ENCODE measurements around the gene OR6F1.
"Not testable (repeated sequence)": the region's sequence is repeated elsewhere in the genome, so short reads cannot be mapped to it uniquely, and the experiment has no call there.

Gene OR6F1

DNA sequence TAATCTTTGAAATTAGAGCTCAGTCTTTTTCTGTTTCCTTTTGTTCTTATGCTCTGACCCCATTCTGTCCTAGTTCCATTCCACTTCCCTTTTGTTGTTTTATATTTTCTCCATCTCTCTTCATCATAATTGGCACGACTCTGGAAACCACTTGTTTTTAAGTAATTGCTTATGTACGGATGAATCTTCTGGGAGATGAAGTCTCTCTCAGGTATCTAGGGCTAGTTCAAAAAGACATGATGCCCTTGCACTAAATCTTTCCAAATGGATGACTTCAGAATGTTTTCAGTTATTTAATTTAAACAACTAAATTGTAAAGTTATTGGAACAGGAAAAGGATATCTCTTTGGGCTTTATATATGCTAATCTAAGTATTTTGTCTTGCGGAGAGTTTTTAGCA lies at the start of gene OR6F1:
Gene OR6F1 (minus strand): TSS at position 101 of the 400 bp plus-strand sequence. CDS start 3,891 bp downstream, outside the sequence.
- no peak for DNase-seq

DNA sequence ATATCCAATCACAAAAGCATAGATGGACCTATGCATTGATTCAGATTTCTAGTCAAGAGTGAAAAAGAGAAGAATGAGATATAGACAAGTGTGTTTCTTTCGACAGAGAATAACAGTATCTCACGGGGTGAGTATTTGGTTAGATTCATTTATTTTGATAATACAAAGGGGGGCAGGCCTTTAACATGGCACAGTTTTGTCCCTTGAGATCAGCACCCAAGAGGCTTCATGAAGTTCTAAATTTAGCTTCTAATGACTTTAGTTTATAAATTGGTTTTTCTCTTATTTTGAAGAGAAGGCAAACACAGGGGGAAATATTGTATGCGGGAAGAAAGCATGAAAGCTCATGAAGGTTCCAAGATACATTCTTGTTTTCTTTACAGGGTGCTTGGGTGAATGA lies 44.0 kb upstream of the OR6F1 start, which contains the start of gene OR1C1:
Gene OR1C1 (minus strand): TSS at position 101 of the 400 bp plus-strand sequence. CDS start 2,150 bp downstream, outside the sequence.
- DNase-seq, result no peak

DNA sequence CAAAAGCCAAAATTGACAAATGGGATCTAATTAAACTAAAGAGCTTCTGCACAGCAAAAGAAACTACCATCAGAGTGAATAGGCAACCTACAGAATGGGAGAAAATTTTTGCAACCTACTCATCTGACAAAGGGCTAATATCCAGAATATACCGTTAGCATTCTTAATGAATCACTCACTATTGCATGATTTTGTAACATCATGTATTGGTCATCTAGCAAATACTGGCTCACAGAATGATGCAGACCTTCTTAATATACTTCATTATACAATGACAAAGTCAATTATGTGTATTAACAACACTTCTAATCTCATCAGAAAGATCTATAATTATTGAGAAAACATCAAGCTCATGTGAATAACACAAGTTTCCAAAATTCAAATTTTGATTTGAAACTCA lies 37.9 kb upstream of the OR6F1 start:
- DNase-seq, result not testable (repeated sequence)

DNA sequence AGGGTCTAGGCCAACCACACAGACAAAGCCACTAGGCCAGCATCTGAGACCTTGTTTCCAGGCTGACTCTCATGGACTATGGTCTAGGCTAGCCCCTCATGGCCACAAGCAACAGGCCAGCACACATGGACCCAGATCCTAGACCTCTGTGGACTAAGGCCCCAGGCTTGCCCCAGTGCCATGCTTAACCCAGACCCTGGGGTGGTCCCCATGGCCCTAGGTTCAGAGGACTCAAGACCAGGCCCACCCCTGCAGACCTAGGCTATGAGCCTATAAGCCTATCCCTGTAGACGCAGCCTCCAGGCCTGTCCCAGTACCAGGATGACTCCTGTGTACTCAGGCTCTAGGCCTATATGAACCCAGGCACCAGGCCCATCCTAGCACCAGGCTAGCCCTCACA lies 33.4 kb upstream of the OR6F1 start:
- no peak for DNase-seq

DNA sequence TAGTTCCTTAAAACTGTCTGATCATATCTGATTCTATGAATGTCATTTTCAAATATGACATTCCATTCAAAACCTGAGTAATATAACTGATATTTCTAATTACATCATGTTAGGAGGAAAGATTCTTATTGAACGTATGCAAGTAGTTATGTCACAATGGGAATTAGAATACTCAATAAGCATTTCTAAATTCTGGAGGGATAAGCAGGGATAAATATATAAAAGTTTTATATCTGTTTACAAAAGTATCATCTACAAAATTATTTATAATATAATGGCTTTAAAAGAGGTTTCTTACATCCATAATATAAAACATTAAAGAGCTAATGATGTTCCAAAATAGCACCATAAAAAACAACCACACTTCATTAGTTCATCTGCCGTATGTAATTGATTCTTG lies 31.6 kb upstream of the OR6F1 start, which contains the start of gene OR14A2:
Gene OR14A2 (minus strand): TSS at position 101 of the 400 bp plus-strand sequence.
- DNase-seq, result no peak

DNA sequence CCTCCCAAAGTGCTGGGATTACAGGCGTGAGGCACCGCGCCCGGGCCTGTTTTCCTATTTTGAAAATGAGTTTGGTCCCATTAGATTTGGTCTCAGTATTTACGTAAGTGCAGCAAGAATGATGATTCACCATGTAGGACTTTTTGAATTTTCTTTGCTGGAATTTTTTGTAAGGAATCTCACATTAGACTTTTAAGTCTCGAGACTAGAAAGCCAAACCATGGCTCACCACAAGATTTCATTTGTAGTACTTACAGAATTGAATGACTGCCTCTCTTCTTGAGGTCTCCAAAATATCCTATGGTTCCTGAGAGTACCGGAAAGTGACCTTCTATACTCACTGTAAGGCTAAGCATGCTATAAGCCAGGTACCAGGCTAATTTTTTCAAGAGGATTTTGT lies 31.2 kb upstream of the OR6F1 start:
- no peak for DNase-seq

DNA sequence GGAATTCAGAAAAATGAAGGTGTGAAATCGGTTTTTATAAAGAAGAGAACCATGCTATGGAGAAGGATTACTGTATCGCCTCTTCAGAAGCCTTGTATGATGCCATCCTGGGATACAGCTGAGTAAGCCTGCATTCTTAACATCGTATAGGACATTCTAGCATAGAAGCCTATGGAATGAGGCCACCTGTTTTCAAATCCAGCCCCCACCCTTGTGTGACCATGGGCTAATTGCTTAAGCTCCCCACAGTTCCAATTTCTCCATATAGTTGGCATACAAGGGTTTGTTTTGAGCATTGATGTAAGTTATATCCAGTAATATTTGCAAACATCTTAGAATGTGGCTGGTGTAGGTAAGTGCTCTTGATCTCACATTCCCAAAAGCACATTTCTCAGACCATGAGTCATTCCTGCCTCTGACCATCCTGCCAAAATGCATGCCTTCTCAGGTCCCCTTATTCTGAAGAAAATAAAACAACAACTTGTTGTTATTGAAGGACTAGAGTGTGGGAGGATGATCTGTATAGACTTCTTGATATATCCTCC lies 30.0 kb upstream of the OR6F1 start:
- DNase-seq, result no peak

DNA sequence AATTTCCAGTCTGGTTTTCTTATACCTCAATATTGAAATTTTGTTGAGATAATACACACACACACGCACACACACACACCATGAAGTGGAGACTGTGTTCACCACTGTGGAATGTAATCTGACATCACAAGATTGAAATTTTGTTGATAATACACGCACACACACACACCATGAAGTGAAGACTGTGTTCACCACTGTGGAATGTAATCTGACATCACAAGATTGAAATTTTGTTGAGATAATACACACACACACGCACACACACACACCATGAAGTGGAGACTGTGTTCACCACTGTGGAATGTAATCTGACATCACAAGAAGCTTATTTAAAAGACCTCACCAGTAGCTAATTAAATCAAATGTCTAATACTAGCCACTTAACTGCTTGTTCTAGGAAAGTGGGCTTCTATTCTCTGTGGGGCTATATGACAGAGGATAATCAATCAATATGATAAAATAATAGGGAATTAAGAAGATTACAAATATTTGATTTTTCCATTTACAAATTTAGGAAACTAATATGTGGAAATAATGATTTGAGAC lies 25.8 kb upstream of the OR6F1 start:
- DNase-seq, result not testable (repeated sequence)

DNA sequence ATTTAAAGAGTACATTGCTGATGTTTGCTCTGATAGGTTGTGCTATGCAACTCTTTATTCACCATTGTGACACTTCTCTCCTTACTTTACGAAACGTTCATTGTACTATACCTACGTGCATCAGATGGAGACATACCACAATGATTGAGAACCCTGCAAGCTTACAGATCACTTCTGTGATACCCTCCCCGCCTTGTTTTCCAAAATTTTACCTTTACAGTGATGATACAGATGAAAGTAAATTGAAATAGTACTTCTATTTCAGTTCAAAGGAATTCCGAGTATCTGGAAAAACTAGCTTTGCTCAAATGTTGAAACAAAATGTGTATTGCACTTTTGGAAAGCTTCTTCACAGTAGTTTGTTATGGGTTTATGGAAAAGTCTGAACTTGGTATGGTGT lies 25.3 kb upstream of the OR6F1 start:
- no peak for DNase-seq

DNA sequence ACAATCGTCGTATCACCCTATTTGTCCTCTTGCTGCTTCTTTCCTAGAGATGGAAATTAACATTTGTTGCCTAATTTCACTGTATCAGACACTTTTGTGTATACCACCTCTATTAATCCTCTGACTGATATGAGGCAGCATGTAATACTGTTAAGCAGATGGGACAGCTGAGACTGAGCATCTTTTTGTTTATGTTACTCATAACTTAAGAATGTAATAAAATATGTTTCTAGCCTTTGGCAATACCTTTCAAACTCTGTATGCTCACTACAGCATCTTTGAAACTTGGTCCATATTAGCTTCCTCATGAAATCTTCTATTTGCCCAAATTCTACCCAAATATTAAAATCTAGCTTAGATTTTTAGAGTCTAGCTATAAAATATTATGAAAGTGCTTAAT lies 24.3 kb upstream of the OR6F1 start:
- no peak for DNase-seq

DNA sequence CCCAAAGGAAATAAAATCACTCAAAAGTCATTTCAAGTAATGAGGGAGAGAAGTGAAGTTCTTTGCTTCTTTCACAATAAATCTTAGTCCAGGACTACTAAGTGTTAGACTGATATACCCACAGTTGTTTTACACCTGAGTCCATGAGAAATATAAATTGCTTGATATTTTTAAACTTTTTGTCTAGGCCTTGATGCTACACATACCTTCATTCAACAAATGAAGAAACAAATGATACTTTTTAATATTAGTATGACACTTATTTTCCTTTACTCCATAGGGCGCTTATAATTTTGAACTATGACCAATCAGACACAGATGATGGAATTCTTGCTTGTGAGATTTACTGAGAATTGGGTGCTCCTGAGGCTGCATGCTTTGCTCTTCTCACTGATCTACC lies 21.9 kb upstream of the OR6F1 start, which contains the start of gene OR14K1:
Gene OR14K1 (plus strand): TSS at position 301 of the 400 bp plus-strand sequence. CDS start 0 bp downstream, at position 301.
- no peak for DNase-seq

DNA sequence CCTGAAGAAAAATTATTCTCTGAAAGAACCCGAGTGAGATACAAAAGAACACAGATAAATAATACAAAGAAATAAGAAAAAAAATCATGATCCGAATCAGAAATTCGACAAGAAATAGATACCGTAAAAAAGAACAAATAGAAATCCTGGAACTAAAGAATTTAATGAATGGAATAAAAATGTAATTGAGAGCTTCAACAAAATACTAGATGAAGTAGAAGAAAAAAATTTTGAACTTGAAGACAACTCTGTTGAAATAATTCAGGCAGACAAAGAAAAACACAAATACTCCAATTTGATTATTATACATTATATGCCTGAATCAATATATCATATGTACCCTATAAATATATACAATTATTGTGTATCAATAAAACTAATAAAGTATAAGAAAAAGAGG lies 4.8 kb upstream of the OR6F1 start:
- no peak for DNase-seq

DNA sequence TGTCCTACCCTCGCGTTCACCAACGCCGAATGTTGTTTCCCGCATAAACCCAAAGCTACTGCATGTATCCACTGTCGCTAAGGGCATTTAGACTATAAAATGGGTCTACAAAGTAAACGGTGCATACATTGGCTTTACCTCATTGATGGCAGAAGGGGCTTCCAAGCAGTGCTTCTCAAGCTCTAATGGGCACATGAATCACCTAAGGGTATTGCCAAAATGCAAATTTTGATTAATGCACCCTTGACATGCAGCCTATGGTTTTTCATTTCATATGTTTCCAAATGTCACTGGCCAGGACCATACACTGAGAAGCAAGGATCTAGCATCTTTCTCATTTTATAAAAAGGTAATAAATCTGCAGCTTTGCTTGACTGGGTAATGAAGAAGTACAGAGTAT lies 2.7 kb downstream of the OR6F1 start:
- DNase-seq, result no peak

DNA sequence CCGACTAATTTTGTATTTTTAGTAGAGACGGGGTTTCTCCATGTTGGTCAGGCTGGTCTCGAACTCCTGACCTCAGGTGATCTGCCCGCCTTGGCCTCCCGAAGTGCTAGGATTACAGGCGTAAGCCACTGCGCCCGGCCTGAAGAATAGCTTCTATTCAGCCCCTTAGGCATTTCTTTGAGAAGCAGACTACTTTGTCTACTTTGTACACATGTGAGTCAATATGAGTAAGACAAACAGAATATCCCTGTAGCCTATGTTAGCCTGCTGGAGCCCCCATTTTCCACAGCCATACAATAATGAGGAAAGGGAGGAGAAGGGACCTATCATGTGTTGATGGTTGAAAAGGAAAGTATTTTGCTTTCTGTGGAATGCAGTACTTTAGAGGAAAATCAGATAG lies 5.8 kb downstream of the OR6F1 start:
- DNase-seq, result not testable (repeated sequence)

DNA sequence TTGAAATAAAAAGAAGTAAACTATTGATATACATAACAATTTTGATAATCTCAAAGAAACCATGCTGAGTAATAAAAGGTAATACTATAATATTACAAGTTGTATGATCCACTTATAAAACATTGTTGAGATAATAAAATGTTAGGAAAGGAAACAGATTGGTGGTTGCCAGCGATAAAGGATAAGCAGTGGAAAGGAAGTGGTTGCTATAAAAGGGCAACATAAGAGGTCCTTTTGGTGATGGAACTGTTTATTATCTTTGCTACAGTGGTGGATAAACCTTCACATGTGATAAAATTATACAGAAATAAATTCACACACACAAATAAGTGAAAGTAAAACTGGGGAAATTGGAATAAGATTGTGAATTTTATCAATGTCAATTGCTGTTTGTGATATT lies 15.1 kb downstream of the OR6F1 start:
- no peak for DNase-seq

DNA sequence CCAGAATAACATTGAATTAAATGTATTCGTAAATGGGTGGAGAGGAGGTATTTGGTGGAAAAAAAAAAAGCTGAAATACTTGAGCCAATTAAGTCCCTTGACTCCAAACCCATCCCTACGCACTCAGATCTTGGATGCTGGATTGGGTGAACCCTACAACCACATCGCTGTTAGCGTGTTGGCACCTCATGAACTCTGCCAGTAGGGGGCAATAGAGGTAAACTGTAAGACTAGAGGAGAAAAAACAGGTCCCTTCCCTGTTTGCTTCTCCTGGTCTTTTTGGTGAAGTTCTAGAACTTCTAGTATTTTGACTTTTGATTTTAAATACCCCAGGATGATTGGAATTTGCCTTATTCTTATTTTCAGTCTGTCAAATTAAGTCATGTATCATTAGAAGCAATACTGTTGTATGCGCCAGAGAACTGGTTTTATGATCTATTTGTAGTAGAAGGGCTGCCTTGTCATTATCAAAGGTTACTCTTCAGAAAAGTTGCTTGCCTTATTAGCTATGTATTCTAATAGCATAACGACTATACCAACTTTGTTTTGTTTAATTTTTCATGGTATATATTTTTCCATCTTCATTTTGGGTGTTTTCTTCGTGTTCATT lies 35.1 kb downstream of the OR6F1 start:
- DNase-seq, result peak; percentile 2 to 5

DNA sequence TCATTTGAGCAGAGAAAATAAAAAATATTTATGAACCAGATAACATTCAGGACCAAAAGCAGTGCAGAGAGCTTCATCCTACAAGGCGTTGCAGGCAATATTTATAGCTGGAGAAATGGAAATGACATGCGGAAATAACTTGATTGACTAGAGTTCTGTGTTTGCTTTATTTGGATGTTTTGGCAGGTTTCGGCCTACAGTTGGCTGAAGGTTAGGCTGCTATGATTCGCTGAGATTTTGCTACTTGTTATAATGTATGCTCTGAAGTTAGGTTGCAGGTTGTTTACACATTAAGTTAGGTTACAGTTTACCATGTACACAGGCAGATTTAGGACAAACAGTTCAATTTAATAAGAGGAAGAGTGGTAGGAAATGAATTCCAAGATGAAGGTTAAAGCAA lies 36.3 kb downstream of the OR6F1 start:
- no peak for DNase-seq

DNA sequence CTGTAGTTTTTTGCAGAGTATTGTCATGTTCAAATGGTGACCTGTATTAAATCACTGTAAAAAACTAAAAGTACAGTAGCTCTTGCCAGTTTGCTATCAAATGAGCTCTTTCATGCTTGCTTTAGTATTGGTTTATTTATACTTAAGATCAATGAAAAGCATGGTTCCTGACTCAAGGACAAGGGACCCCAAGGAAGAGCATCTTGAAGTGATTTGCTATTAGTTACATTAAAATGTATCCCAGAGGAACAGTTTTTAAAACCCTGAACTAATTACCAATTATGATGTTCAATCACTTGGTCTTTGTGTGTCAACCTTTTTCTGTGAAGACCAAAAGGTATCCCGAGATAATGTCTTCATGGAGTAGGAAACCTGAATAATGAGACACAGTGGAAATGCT lies 36.8 kb downstream of the OR6F1 start, which contains the start of gene OR13G1:
Gene OR13G1 (minus strand): TSS at position 101 of the 400 bp plus-strand sequence. CDS start 6,698 bp downstream, outside the sequence.
- no peak for DNase-seq

DNA sequence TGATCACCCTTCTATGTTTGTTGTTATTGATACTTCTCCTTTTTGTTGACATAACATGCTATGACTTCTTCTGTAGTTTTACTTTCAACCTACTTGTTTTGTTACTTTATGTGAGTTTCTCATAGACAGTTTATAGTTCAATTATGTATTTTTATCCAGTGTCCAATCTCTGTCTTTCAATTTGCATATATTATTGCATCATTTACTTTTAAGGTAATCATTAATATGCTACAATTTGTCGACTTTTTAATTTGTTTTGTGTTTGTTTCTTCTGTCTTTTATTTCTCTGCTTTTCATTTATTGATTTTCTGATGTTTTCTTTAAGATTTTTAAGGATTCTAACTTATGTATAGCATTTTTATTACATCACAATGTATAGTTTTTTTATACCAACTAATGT lies 47.2 kb downstream of the OR6F1 start:
- no peak for DNase-seq
